HEK293 (cell line): ENCODE results near the gene RTN4RL2.

Experiments used
- CTCF ChIA-PET: fragments of 350-600 bp; formaldehyde crosslinking; extraction: SDS; loops from one replicate; lab custom pipeline; 2021; ENCODE audit warnings: antibody characterized with exemption; lab: Yijun Ruan, JAX
- POLR2A ChIA-PET: fragments of 300-600 bp; formaldehyde crosslinking; extraction: SDS; loops from one replicate; lab custom pipeline; 2020; ENCODE audit warnings: antibody characterized with exemption, inconsistent platforms; lab: Yijun Ruan, JAX
- H3K27ac ChIP-seq: fragments of 200-500 bp; sonication (Bioruptor generic); 2 replicates; pipeline ENCODE4 v1.5.1; 2014; ENCODE audit warnings: low read depth, low read length, control low read depth, inconsistent platforms; ENCODE audit errors: extremely low read depth
- H3K36me3 ChIP-seq, 2 experiments: fragments of 200-500 bp in 1 of 2; sonication (Bioruptor generic) in 1 of 2; 1 replicate in 1 of 2; 2 replicates in 1 of 2; pipeline ENCODE4 v1.5.1; 2014 to 2017; ENCODE audit warnings: inconsistent platforms in 2 of 2, low read length in 2 of 2; ENCODE audit not compliant: control insufficient read depth in 2 of 2, insufficient read depth in 1 of 2
- H3K4me1 ChIP-seq: fragments of 200-500 bp; sonication (Bioruptor generic); 2 replicates; pipeline ENCODE4 v1.5.1; 2014; ENCODE audit warnings: mild to moderate bottlenecking, low read length, inconsistent platforms; ENCODE audit not compliant: control insufficient read depth, insufficient read depth
- H3K4me3 ChIP-seq: 2 replicates; pipeline ENCODE4 v1.5.1; 2011; ENCODE audit warnings: low read depth, mild to moderate bottlenecking, control low read depth, low read length, moderate library complexity
- H3K9me3 ChIP-seq: fragments of 200-500 bp; sonication (Bioruptor generic); 2 replicates; pipeline ENCODE4 v1.5.1; 2014; ENCODE audit warnings: low read depth, low read length, inconsistent platforms; ENCODE audit not compliant: control insufficient read depth, insufficient read depth
- BCL11A ChIP-seq: fragments of 450-650 bp; formaldehyde crosslinking; IDR thresholded peaks from 2 replicates; pipeline ENCODE4 v1.5.1; 2016; ENCODE audit warnings: low read depth, missing biosample characterization, missing genetic modification characterization
- OSR2 ChIP-seq: fragments of 450-650 bp; formaldehyde crosslinking; IDR thresholded peaks from 2 replicates; pipeline ENCODE4 v1.5.1; 2016; ENCODE audit warnings: missing biosample characterization, missing genetic modification characterization
- SALL2 ChIP-seq: fragments of 450-650 bp; formaldehyde crosslinking; IDR thresholded peaks from 2 replicates; pipeline ENCODE4 v1.5.0; 2017; ENCODE audit warnings: missing biosample characterization, mild to moderate bottlenecking, missing genetic modification characterization, borderline replicate concordance
- SCRT2 ChIP-seq: fragments of 450-650 bp; formaldehyde crosslinking; IDR thresholded peaks from 2 replicates; pipeline ENCODE4 v1.5.1; 2016; ENCODE audit warnings: missing biosample characterization, missing genetic modification characterization
- SETDB1 ChIP-seq: IDR thresholded peaks from one replicate; pipeline ENCODE4 v1.6.1; 2017; ENCODE audit warnings: mild to moderate bottlenecking, low read length, moderate library complexity, mixed read lengths; ENCODE audit not compliant: insufficient read length
- ZBTB1 ChIP-seq: fragments of 450-650 bp; formaldehyde crosslinking; IDR thresholded peaks from 2 replicates; pipeline ENCODE4 v1.5.1; 2016; ENCODE audit warnings: missing biosample characterization, missing genetic modification characterization
- ZBTB17 ChIP-seq: fragments of 450-650 bp; formaldehyde crosslinking; IDR thresholded peaks from 2 replicates; pipeline ENCODE4 v1.5.1; 2016; ENCODE audit warnings: missing biosample characterization, missing genetic modification characterization
- ZBTB21 ChIP-seq: fragments of 450-650 bp; formaldehyde crosslinking; IDR thresholded peaks from 2 replicates; pipeline ENCODE4 v1.5.1; 2017; ENCODE audit warnings: missing biosample characterization, missing genetic modification characterization
- ZIC2 ChIP-seq: fragments of 450-650 bp; formaldehyde crosslinking; IDR thresholded peaks from 2 replicates; pipeline ENCODE4 v1.5.1; 2016; ENCODE audit warnings: missing biosample characterization, missing genetic modification characterization
- ZNF221 ChIP-seq: fragments of 450-650 bp; formaldehyde crosslinking; IDR thresholded peaks from 2 replicates; pipeline ENCODE4 v1.5.1; 2017; ENCODE audit warnings: missing biosample characterization, missing genetic modification characterization, borderline replicate concordance
- ZNF274 ChIP-seq, 2 experiments: fragments of 200-500 bp in 1 of 2; fragments of 450-650 bp in 1 of 2; sonication (Bioruptor generic) in 1 of 2; formaldehyde crosslinking in 1 of 2; IDR thresholded peaks; 2 replicates each; pipeline versions ENCODE4 v1.5.1 to v1.6.1; 2014 to 2016; ENCODE audit warnings: borderline replicate concordance in 1 of 2, inconsistent platforms in 1 of 2, low read length in 1 of 2, missing biosample characterization in 1 of 2, missing genetic modification characterization in 1 of 2
- ZNF280D ChIP-seq: fragments of 450-650 bp; formaldehyde crosslinking; IDR thresholded peaks from 2 replicates; pipeline ENCODE4 v1.5.1; 2016; ENCODE audit warnings: missing biosample characterization, missing genetic modification characterization
- ZNF292 ChIP-seq: fragments of 450-650 bp; formaldehyde crosslinking; IDR thresholded peaks from 2 replicates; pipeline ENCODE4 v1.5.1; 2016; ENCODE audit warnings: low read depth, missing biosample characterization, missing genetic modification characterization, borderline replicate concordance
- ZNF350 ChIP-seq: fragments of 450-650 bp; formaldehyde crosslinking; IDR thresholded peaks from 2 replicates; pipeline ENCODE4 v1.5.0; 2017; ENCODE audit warnings: missing biosample characterization, mild to moderate bottlenecking, missing genetic modification characterization
- ZNF530 ChIP-seq: fragments of 450-650 bp; formaldehyde crosslinking; IDR thresholded peaks from 2 replicates; pipeline ENCODE4 v1.5.1; 2016; ENCODE audit warnings: low read depth, missing biosample characterization, missing genetic modification characterization
- ZNF549 ChIP-seq: fragments of 450-650 bp; IDR thresholded peaks from 2 replicates; pipeline ENCODE4 v1.5.1; 2018; ENCODE audit warnings: missing biosample characterization, missing genetic modification characterization, mild to moderate bottlenecking, inconsistent platforms, moderate library complexity
- ZNF558 ChIP-seq: fragments of 450-650 bp; formaldehyde crosslinking; IDR thresholded peaks from 2 replicates; pipeline ENCODE4 v1.5.1; 2016; ENCODE audit warnings: missing biosample characterization, missing genetic modification characterization
- ZNF571 ChIP-seq: fragments of 450-650 bp; formaldehyde crosslinking; IDR thresholded peaks from 2 replicates; pipeline ENCODE4 v1.5.0; 2017; ENCODE audit warnings: missing biosample characterization, missing genetic modification characterization
- ZNF621 ChIP-seq: fragments of 450-650 bp; formaldehyde crosslinking; IDR thresholded peaks from 2 replicates; pipeline ENCODE4 v1.5.1; 2017; ENCODE audit warnings: missing biosample characterization, missing genetic modification characterization
- ZNF626 ChIP-seq: fragments of 450-650 bp; sonication (Bioruptor Pico); formaldehyde crosslinking; IDR thresholded peaks from 2 replicates; pipeline ENCODE4 v1.5.1; 2018; ENCODE audit warnings: missing biosample characterization, missing genetic modification characterization, inconsistent platforms
- ZNF660 ChIP-seq: fragments of 450-650 bp; IDR thresholded peaks from 2 replicates; pipeline ENCODE4 v1.5.1; 2018; ENCODE audit warnings: missing biosample characterization, mild to moderate bottlenecking, missing genetic modification characterization
- ZNF677 ChIP-seq: fragments of 450-650 bp; IDR thresholded peaks from 2 replicates; pipeline ENCODE4 v1.5.0; 2018; ENCODE audit warnings: missing biosample characterization, mild to moderate bottlenecking, missing genetic modification characterization, moderate library complexity
- ZNF704 ChIP-seq: fragments of 450-650 bp; formaldehyde crosslinking; IDR thresholded peaks from 2 replicates; pipeline ENCODE4 v1.5.1; 2016; ENCODE audit warnings: missing biosample characterization, missing genetic modification characterization
- ZSCAN4 ChIP-seq: fragments of 450-650 bp; formaldehyde crosslinking; IDR thresholded peaks from 2 replicates; pipeline ENCODE4 v1.5.1; 2017; ENCODE audit warnings: missing biosample characterization, missing genetic modification characterization

The RTN4RL2 gene

GRCh38 chr11:57434640-57435546 lies 25.4 kb upstream of the RTN4RL2 start:
- POLR2A ChIA-PET: no interaction called here

GRCh38 chr11:57436031-57436430 lies 24.3 kb upstream of the RTN4RL2 start:
- POLR2A ChIA-PET: no interaction called here
- TF ChIP-seq ZNF549 (tag by site-specific recombination) (no peak), SETDB1 (no peak), ZNF660 (tag by site-specific recombination) (no peak), ZNF221 (tag by site-specific recombination) (no peak), ZNF704 (tag by site-specific recombination) (no peak), ZNF571 (no peak)
- H3K9me3 ChIP-seq: no peaks in the 10 kb centered on the region
- no peak overlapping the region for H3K4me3 ChIP-seq
- no peaks in the 10 kb centered on the region for H3K36me3 ChIP-seq
- H3K27ac ChIP-seq: no peak overlapping the region
- CTCF ChIA-PET: interaction anchor here (2.0 kb wide), 1 partner anchor 22 kb away, joined by 8 read pairs; no protein-coding TSS in a partner anchor
- H3K4me1 ChIP-seq: no peaks in the 10 kb centered on the region

More at GRCh38 chr11:57434640-57435546, 25.4 kb upstream of the RTN4RL2 start:
- Histone ChIP-seq H3K9me3 (no peaks in the 10 kb centered on the region), H3K4me1 (no peaks in the 10 kb centered on the region), H3K36me3 (no peaks in the 10 kb centered on the region), H3K27ac (no peak overlapping the region), H3K4me3 (no peak overlapping the region)
- TF ChIP-seq ZSCAN4: no peak
- peak; percentile 74 for TF ChIP-seq SCRT2 (tag by site-specific recombination)
- no peak for TF ChIP-seq ZBTB1 (tag by site-specific recombination)
- TF ChIP-seq BCL11A: no peak
- CTCF ChIA-PET: interaction anchor here (0.6 to 2.2 kb wide), 3 partner anchors 11 to 210 kb away, joined by 3 to 6 read pairs (median 3); no protein-coding TSS in a partner anchor

- H3K4me1 ChIP-seq: no peaks in the 10 kb centered on the region
- ChIA-PET CTCF (no interaction called here), POLR2A (no interaction called here)
- H3K9me3 ChIP-seq: no peaks in the 10 kb centered on the region
- H3K4me3 ChIP-seq: no peak overlapping the region
- H3K27ac ChIP-seq: no peak overlapping the region
- H3K36me3 ChIP-seq: no peaks in the 10 kb centered on the region
- TF ChIP-seq ZBTB17 (tag by site-specific recombination) (no peak), ZNF558 (tag by site-specific recombination) (no peak), ZNF292 (no peak), ZNF677 (no peak), ZIC2 (tag by site-specific recombination) (no peak), ZNF530 (tag by site-specific recombination) (no peak), SALL2 (no peak), ZBTB21 (no peak), ZNF274 (IDR thresholded peaks at IDR 0.05; ENCODE audit: low read length) (no peak), ZNF274 (tag by site-specific recombination; IDR thresholded peaks at IDR 0.05; ENCODE audit: borderline replicate concordance) (no peak), ZNF621 (tag by site-specific recombination) (no peak), ZNF626 (tag by site-specific recombination) (no peak), ZNF350 (tag by site-specific recombination) (no peak), ZNF280D (no peak), OSR2 (no peak)
Observed at GRCh38 chr11:57438345-57439285, 21.7 kb upstream of the RTN4RL2 start.
